Skin of body (tissue), 2 donors: Measurements from ENCODE around the gene HOXA6. TPM values are rescaled to one million over a fixed set of nuclear protein-coding genes. Genes with fewer than 3 reads are reported as not detected.

Experiments used
- DNase-seq: peaks from one replicate; lab custom pipeline; 2025; lab: John Stamatoyannopoulos, UW
- total RNA-seq: library from RNA; depleted of rRNA; stranded (reverse); fragments of >200 nt; gene quantifications from one replicate; pipeline ENCODE4 v1.2.3, GENCODE V29; 2014

Gene HOXA6
- total RNA-seq, 1 donor from 2014 or later = 3.3 TPM

DNA sequence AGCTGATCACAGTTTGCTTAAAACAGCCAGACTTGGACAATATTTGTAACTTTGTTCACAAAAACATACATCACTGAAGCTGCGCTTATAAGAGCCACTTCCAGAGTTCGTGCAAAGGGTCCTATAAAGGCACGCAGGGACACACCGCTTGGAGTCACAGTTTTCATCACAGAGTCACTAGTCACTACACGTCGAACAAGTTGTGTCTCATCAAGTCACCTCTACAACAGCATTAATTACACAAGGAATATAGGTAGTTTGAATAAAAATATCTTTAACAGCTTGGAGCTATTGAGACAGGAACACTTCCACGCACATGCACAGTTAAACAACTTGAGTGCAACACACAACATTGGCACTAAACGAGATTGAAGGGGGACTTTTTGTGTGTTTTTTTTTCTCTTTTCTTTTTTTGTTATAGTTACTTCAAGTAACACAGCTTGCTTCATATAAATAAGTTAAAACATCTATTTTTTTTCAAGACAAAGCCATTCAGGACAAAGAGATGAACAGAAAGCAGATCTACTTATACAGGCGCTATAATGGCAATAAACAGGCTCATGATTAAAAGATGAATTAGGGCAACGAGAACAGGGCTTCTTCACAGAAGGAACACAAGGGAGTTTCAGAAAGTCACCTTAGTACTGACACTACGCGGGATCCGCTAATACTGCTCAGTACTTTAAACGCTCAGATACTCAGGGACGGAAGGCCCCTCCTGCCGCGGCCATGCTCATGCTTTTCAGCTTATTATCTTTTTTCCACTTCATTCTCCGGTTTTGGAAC is 6.2 kb downstream of the HOXA6 start:
- no peak for DNase-seq

DNA sequence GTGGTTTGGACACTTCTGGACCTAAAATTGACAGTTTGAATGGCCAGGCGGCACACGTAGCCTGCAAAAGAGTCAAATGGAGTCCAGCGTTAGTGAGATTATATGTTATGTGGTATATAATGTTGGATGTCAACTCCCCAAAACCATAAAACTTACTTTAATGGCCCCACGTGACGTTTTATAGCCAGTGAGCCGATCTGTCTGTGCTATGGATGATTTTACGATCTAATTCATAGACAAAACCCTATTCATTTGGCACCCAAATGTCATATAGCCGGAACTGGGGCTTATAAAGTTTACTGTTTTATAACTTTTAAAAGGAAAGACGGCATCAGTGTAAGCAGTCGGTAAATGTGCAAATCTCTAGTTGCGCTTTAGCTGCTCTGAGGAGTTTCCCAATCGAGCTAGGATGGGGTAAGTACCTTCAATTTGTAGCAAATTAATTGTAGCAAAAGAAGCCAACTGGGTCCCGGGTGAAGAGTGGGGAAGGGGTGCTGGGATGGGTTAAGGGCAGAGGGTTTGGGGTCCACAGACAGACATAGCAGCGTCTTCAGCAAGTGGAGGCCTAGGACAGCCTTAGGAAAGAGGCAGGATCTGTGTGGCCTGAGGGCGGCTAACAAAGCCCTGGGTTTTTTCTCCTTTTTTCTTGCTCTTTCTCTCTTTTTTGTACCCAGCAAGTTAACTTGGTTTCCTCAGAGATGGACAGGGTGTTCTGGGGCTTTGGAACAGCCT is 7.3 kb downstream of the HOXA6 start:
- no peak for DNase-seq

GRCh38 chr7:27139334-27140125 is 8.0 kb downstream of the HOXA6 start:
- no peak for DNase-seq

- DNase-seq = no peak
Observed at GRCh38 chr7:27138985-27139333, 8.6 kb downstream of the HOXA6 start.

- DNase-seq = no peak
Observed at GRCh38 chr7:27138472-27138871, 9.1 kb downstream of the HOXA6 start.

- no peak for DNase-seq
Observed at GRCh38 chr7:27137640-27138315, 9.8 kb downstream of the HOXA6 start.

DNA sequence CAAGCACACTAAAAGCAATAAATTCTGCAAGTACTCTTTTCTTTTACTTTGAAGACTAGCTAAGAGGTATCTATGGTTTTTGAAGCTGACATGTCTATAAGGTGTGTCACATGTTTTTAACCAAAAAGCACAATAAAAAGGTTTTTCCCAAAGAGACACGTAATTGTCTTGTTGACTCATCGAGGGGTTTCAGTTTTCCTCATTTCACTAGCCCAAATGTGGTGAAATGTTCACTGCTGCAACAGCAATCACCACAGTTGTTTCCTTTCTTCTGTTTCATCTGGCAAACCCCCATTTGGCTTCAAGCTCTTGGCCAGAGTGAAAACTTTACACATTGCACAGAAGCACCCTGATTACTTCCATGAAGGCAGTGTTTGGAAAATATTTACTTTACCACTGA is 13.2 kb downstream of the HOXA6 start:
- no peak for DNase-seq

GRCh38 chr7:27133409-27134231 is 14.0 kb downstream of the HOXA6 start:
- no peak for DNase-seq

GRCh38 chr7:27132978-27133377 is 14.6 kb downstream of the HOXA6 start:
- no peak for DNase-seq

DNA sequence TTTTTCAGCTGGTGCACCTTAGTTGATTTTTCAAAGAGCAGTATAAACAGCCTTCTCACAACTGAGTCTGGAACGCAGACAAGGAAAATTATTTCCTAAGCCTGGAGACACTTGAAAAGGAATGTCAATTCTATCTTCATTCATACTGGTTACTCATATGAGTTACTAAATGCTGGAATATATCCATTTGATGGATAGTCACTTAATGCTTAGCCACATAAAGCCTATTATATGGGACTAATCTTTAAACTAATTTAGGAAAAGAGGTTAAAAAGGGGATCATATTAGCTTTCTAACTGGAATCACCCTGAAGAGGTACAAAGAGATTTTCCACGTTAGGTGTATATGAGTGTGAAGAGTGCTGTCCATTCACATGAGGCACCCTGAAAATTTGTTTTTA is 15.4 kb downstream of the HOXA6 start:
- no peak for DNase-seq

DNA sequence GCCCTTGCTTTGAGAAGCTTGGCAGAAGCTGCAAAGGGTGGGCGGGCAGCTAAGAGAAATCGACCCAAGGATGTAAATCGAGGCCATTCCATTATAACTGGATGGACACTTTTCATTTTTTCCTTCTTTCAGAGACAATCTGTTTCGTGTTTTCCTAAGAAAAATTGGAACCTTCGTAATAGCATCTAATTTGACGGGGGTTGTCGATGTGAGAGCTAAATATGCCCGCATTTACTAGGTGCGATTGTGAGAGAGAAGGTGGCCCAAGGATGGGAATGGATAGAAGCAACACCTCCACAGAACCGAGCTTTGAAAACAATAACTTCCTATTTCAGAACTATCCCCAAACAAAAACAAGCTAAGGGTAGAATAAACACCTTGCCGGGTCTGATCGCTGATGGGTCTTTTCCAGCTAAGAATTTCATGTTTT is 16.2 kb downstream of the HOXA6 start:
- no peak for DNase-seq

DNA sequence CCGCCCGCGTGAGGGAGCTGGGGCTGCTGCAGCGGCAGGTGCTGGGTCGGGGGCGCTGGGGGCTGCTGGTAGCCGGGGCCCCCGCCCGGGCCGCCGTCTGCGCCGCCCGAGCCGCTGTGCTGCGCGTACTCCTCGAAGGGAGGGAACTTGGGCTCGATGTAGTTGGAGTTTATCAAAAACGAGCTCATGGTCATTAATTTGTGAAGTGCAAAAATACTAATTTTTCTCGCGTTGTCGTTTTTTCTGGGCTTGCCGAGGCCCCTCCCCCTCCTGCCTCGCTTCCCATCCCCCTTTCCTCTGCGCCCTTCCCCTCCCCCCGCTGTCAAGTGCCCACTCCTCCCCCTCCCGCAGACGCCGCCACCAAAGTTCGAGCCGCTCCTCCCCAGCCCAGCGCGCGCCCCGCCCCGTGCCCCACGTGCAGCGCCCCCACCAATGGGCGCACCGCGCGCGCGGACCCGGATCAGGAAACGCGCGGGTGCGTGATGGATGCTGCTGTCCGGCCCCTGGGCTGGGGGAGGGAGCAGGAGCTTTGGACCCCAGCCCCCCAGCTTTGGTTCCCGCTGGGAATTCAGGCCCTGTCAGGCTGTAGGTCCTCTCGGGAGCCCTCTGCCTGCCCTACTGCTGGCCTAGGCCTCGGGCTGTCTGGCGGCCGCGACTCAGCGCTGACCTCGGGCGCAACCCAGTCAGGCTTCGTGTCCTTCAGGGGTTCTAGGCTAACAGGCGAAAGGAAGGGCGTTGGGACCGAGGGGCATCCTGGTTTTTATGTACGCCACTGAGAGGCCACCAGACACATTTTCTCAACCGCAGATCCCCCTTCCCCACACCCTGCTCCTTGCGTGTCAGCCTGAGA is 16.8 kb downstream of the HOXA6 start, which contains the start of gene HOXA4:
HOXA4 (minus strand) TSS at position 218 of the 850 bp plus-strand sequence; CDS start at position 194, 24 bp downstream.
- peak; percentile 83 for DNase-seq

- no peak for DNase-seq
Observed at GRCh38 chr7:27129729-27130539, 17.6 kb downstream of the HOXA6 start.

DNA sequence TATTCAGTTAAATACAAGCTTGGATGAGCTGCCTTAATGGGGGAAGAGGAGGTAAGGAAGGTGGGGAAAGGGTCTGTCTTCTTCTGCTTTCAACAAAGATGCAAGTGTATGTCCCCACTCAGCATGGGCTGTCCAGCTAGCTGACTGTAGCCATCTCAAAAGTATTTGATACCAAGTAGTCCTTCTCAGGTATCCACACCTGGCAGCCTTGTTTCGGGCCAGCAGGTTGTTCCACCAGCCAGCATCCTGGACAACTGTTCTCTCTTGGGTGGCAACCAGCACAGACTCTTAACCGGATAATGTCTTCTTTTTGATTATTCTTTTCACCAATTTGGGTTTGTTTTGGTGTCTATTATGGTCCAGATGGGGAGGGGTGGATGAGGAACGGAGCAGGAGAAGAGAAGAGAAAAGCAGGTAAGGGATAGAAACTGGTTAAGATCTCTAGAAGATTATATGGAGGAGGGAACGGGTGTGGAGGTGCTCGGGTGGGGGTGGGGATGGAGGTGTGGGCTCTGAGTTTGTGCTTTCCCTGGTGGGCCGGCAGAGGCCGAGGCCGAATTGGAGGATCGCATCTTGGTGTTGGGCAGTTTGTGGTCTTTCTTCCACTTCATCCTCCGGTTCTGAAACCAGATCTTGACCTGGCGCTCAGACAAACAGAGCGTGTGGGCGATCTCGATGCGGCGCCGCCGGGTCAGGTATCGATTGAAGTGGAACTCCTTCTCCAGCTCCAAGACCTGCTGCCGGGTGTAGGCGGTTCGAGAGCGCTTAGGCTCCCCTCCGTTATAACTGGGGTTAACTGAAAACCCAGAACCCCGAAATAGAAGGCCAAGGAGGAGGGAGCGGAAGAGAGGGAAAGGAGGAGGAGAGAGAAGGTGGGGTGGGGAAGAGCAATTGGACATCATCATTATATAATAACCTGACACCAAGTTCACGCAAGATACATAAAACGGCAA is 18.5 kb downstream of the HOXA6 start:
- DNase-seq = no peak

GRCh38 chr7:27128034-27128433 is 19.5 kb downstream of the HOXA6 start:
- peak; percentile 52 for DNase-seq

DNA sequence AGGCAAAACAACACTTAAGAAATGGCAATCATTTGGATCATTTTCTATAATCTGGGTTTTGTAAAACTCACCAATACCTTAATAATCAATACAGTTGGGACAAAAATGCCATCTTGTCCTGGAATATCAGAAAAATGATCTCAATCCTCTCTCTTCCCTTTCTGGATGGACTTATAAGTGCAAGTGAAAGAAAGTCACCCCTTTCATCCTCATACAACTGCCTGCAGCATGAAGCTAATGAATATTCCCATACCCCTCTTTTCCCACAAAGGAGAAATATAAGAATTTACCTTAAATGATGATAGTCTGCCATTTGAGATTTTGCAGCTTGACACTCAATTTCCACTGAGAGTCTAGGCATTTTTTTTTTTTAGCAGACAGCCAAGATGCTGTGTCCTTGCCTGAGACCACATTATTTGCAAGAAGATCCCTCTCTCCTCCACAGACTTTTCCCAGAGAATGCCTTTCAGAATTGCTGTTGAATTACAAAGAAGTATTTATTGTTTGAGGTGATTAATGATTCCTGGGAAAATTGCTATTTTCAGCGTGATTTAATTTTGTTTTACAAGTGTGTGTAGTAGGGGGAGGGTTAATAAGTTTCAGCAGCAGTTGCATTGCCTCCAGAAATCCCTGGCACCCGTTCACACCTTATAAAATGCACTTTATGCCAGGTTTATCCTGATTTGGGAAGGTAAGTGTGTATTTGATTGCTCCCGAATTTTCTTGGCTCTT is 20.8 kb downstream of the HOXA6 start:
- no peak for DNase-seq

- no peak for DNase-seq
Observed at GRCh38 chr7:27125986-27126394, 21.6 kb downstream of the HOXA6 start.
